Pons (tissue), 1 donor: Measurements from ENCODE around the gene SYCP2L.
A peak's percentile ranks its signal among the peaks of the same experiment; 100 is the strongest.

Source experiments
- DNase-seq: peaks from one replicate; pipeline ENCODE4 v3.0.0-alpha.2; 2016; ENCODE audit warnings: low spot score

SYCP2L gene

DNA sequence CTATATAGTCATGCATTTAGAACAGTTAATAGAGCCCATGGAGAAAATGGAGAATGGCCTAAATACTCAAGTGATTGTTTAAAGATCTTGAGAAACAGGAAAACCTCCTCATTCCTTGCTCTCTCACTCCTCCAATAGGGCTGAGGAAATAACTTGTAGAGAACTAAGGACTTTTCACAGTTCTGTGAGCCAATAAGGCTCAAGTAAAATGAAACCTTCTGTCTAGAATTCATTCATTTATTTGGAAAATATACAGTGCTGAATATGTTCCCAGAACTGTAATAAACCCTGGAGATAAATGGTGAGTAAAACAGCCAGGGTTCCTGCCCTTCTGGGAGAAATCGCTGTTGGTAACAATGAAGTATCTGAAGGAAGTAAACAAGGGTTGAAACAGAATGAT lies 122.0 kb downstream of the SYCP2L start:
- DNase-seq: no peak

DNA sequence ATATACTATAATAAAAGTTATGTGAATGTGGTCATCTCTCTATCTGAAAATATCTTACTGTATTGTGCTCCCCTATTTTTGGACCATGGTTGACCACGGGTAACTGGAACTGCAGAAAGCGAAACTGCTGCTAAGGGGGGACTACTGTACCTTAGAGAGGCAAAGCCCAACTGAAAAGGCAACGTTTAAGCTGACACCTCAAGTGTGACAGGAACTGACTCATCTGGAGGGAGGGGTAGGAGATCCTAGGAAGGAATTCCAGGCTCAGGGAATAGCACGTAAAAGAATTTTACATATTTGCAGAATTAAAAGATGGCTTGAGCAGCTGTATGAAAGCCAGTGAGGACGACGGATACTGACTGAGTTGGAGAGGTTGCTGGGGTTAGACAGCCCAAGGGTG lies 122.5 kb downstream of the SYCP2L start:
- no peak for DNase-seq

DNA sequence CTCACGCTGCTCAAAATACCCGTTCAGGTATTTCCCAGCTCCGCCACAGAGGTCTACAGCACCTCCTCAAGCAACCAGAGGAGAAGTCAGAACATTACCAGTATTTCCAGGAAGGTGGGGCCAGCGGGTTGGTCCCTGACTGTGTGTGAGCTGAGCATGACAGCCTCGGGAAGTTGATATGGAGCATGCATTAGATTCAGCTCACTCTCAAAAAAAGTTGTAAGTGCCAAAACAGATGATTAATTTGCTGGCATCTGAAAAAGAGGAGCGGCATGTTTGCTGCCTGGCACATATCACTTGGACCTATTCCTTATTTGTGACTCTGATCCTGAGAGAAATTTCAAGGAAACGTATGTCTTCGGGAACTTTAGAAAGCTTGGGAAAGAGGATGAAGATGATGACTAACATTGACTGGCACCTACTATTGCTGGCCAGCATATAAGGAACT lies 125.0 kb downstream of the SYCP2L start:
- DNase-seq: no peak

DNA sequence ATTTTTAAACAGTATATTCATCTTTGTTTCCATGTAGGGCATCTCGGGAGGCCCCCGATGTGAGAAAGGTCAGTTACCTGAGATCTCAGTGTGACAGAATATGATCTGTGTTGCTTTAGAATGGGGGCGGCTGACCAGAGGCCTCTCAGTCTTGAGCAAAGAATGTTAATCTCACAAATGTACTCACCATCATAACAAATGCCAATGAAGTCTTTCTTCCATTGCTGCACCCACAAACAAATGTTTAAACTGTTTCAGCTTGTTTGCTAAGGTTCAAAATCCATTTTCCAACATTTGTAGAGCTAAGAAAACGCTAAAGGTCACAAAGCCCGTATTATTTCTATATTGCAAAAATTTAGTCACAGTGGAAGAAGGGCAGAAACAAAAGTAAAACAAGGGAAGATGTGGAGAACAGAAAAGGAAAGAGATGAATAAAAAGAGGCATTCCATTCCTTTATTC lies 125.5 kb downstream of the SYCP2L start:
- no peak for DNase-seq

DNA sequence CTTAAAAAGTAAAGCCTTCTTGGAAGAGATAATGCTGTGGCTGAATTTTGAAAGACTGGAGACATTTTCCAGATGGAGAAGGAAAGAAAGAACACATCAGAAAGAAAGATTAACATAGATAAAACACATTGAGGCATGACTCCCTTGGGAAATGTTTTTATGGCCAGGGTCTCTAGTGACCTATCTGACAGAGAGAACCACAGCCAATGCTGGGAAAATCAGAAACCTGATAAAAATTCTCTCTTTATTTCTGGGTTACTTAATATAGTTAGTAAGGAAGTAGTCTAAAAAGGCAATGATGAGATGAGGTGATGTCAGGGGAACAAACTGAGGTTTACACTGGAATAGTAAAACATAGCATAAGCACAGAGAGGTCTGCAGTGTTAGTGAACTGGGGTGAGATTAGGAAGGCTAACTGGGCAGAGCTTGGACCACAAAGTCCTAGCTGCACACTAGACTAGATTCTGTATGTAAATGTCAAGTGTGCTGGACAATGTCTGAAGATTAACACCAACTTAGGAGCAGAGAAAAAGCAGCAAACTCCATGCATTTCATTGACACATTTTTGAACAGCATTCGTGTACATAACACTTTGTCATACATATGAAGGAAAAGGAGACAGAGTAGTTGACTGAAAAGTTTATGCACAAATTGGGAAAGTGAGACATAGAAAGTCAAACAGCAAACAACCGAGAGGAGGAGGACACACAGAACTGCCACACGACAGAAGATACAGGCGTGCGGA lies 126.3 kb downstream of the SYCP2L start:
- no peak for DNase-seq

DNA sequence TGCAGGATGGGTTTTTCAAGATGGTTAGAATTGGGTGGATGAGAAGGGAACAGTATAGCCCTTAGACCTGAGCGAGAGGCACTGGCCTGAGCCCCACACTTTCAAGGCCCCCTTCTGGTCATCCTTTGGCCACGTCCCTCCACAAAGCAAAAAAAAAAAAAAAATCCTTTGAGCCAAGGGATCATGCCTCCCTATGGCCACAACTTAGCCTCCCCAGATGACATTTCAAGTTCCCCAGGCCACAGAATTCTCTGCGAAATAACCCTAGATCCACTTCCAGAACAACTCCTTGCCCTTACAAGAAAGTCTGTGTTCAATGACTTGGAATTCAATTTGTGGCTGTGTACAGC lies 126.8 kb downstream of the SYCP2L start:
- no peak for DNase-seq

DNA sequence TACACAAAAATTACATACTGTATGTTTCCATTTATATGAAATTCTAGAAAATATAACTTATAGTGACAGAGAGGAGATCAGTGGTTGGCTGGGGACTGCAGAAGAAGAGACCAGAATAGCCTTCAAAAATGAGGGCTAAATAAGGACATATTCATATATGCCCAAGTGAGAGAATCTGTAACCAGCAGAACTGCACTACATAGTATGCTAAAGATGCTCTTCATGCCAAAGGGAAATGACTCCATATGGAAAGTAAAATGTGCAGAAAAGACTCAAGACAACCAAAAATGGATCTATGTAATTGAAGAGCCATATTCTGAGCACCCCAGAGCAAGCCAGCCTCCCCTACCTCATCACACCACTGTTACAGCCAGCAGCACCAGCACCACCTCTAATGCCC lies 128.2 kb downstream of the SYCP2L start:
- no peak for DNase-seq

DNA sequence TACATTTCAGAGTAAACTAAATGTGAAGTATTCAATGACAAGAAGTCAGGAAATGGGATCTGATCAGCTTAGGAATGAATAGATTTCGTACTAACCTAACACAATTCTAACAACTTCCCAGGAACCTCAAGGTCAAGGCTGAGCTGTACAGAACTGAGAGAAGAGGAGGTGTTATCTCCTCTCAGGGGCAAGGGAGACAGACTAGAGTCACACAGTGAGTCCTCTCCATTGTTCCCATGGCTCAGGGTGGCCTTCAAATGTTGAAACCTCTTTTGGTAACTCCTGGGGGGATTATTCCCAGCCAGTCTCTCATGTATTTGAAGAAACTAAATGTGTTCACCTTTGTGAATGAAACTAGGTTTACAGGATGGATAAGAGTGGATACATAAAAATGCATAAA lies 129.6 kb downstream of the SYCP2L start:
- no peak for DNase-seq

DNA sequence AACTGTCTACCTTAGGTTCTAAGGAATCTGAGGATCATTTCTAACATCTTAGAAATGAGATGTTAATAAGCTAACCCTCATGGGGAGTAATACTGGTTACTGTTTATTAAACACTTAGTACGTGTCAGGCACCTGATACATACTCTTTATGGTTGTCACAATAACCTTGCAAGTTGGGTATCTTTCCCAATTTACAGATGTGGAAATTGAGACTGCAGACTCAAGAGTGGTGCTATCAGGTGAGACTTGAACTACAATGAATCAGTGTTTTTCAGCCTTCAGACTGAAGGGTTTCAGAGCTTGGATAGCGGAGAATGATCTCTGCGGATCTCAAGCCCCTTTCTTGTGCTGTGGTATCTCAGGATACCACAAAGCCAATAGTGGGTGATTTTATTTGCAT lies 130.2 kb downstream of the SYCP2L start:
- no peak for DNase-seq

DNA sequence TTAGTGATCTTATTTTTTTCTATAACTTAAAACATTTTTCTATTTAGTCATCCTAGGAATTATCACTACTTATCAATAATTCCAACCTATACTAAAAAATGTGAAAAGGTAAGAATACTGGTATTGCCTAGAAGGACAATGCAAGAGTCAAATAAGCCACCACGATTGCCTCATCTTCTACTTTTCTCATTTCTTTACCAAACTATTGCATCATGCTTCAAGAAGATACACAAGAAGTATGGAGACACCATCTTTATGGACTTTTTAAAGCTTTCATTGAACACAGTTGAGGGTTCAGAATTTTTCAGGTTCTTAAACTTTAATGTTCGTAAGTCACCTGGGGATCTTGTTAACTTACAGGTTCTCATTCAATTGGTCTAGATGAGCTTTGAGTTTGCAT lies 131.4 kb downstream of the SYCP2L start:
- no peak for DNase-seq

DNA sequence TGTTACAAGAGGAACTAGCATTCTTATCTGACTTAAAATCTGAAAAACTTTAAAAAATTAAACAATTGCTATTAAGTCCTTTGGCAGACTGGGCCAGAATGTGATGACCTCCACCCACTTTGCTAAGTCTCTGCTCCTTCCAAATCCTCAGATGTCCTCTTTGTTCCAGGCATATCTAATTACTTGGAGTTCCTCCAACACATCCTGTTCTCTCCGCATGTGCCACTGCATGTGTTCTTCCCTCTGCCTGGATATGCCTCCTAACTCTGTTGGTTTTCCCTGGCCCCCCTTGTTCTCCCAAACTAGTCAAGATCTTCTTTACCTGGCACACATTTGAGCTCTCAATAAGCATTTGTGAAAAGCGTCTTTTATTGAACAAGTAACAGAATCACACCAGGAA lies 134.2 kb downstream of the SYCP2L start:
- no peak for DNase-seq

DNA sequence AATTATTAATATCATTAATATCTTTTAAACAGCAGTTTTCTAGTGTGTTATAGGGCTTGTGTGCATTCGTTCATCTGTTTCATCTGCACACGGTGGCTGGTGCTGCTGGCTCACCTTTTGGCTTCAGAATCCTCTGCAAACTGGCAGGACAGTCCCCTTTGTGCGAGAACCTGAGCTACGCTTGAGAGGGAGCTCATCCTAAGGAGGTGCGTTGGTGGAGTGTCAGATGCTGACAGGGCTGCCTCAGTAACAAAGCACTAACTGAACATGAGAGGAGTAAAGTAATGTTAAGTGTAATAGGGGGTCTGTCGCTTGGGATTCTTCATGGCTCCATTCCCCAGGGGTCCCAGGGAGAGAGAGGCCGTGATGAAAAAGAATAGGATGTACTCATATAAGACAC lies 134.9 kb downstream of the SYCP2L start:
- DNase-seq: no peak

DNA sequence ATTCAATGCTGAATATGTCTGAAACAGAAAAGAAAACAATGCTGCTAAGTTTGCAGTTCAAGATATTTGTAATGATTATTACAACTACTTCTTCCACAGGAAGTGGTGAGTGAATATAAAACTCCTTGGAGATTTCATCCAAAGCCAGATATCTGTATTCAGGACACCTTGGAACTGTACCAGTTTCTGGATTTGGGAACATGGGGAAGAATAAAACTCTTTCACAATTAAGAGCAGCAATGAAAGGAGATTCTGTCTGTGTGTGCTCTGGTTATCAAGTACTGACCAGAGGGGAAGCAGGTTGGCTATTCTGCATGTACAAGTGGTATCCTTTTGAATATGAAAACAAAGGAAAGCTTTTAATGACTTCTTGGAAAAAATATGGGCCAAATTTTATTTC lies 136.2 kb downstream of the SYCP2L start:
- peak; percentile 79 for DNase-seq
